Activated B cell treated with CpG ODN at 0.5 μM for 24 hours (primary cell): ENCODE results near the gene MAP1LC3B. TPM values are rescaled to one million over a fixed set of nuclear protein-coding genes. Genes with fewer than 3 reads are reported as not detected.

Source experiments
- ATAC-seq: fragments of 200-7000 bp; cut with Tn5 transposase; one replicate; pipeline ENCODE4 v1.10.0; 2021; ENCODE audit warnings: low read depth, mild to moderate bottlenecking, moderate library complexity
- CTCF ChIA-PET: fragments of 350-600 bp; sonication (Branson Sonifier 250); formaldehyde crosslinking; loops from one replicate; lab custom pipeline; 2021; ENCODE audit warnings: antibody characterized with exemption; lab: Charles Lee
- POLR2A ChIA-PET: fragments of 350-600 bp; sonication (Branson Sonifier 250); formaldehyde crosslinking; loops from one replicate; lab custom pipeline; 2021; ENCODE audit warnings: antibody characterized with exemption; lab: Charles Lee
- DNase-seq: peaks from one replicate; pipeline ENCODE4 v3.0.0; 2022
- H3K27ac Mint-ChIP-seq: one replicate; pipeline ENCODE4 v1.8.0; 2020; ENCODE audit warnings: mixed read lengths
- H3K27me3 Mint-ChIP-seq: one replicate; pipeline ENCODE4 v1.8.0; 2021; ENCODE audit warnings: mixed read lengths
- H3K36me3 Mint-ChIP-seq: one replicate; pipeline ENCODE4 v1.8.0; 2021; ENCODE audit warnings: low read depth, mixed read lengths
- H3K4me1 Mint-ChIP-seq: one replicate; pipeline ENCODE4 v1.8.0; 2021; ENCODE audit warnings: mixed read lengths
- H3K4me3 Mint-ChIP-seq: one replicate; pipeline ENCODE4 v1.8.0; 2020; ENCODE audit warnings: mild to moderate bottlenecking, mixed read lengths
- H3K9me3 Mint-ChIP-seq: one replicate; pipeline ENCODE4 v1.8.0; 2020; ENCODE audit warnings: mixed read lengths
- CTCF ChIP-seq: fragments of 200-600 bp; IDR thresholded peaks from one replicate; pipeline ENCODE4 v1.8.0; 2022; ENCODE audit warnings: antibody characterized with exemption, mild to moderate bottlenecking
- intact Hi-C: fragments of 100-400 bp; cut with micrococcal nuclease; formaldehyde crosslinking; loops from one replicate; pipeline ENCODE4 v1.15.1; 2024
- total RNA-seq: library from RNA; stranded (reverse); gene quantifications from 2 replicates; pipeline ENCODE4 v1.2.3, GENCODE V29; 2022

MAP1LC3B gene
- total RNA-seq, 1 donor from 2014 or later: 52.9 TPM

- no peaks in the 10 kb centered on the region for H3K27me3 Mint-ChIP-seq
- intact Hi-C loops: no loop called here
- H3K36me3 Mint-ChIP-seq: peaks cover 1% of the 10 kb centered on the region
- H3K4me1 Mint-ChIP-seq: no peaks in the 10 kb centered on the region
- ATAC-seq (no peak), DNase-seq (no peak)
- TF ChIP-seq CTCF: no peak
- no peak overlapping the region for H3K4me3 Mint-ChIP-seq
- CTCF ChIA-PET: interaction anchor here (2.6 kb wide), 1 partner anchor 351 kb away, joined by 14 read pairs; no protein-coding TSS in a partner anchor
- no peak overlapping the region for H3K27ac Mint-ChIP-seq
- H3K9me3 Mint-ChIP-seq: no peaks in the 10 kb centered on the region
- POLR2A ChIA-PET: no interaction called here
Observed at GRCh38 chr16:87418216-87418615, 26.1 kb downstream of the MAP1LC3B start.

- ChIA-PET POLR2A (no interaction called here), CTCF (interaction anchor here (2.6 kb wide), 1 partner anchor 350 kb away, joined by 14 read pairs; no protein-coding TSS in a partner anchor)
- no peaks in the 10 kb centered on the region for H3K9me3 Mint-ChIP-seq
- peaks cover 1% of the 10 kb centered on the region for H3K36me3 Mint-ChIP-seq
- DNase-seq (no peak), ATAC-seq (no peak)
- intact Hi-C loops: no loop called here
- H3K27me3 Mint-ChIP-seq: no peaks in the 10 kb centered on the region
- H3K4me1 Mint-ChIP-seq: no peaks in the 10 kb centered on the region
- no peak overlapping the region for H3K4me3 Mint-ChIP-seq
- TF ChIP-seq CTCF: no peak
- no peak overlapping the region for H3K27ac Mint-ChIP-seq
Observed at GRCh38 chr16:87418644-87419043, 26.5 kb downstream of the MAP1LC3B start.

- Mint-ChIP-seq H3K4me3 (no peak overlapping the region), H3K36me3 (peaks cover 3% of the 10 kb centered on the region), H3K27me3 (no peaks in the 10 kb centered on the region), H3K4me1 (no peaks in the 10 kb centered on the region), H3K27ac (no peak overlapping the region), H3K9me3 (no peaks in the 10 kb centered on the region)
- POLR2A ChIA-PET: no interaction called here
- no peak for TF ChIP-seq CTCF
- ATAC-seq (no peak), DNase-seq (no peak)
- intact Hi-C loops: no loop called here
- CTCF ChIA-PET: no interaction called here
Observed at GRCh38 chr16:87420026-87421002, 28.2 kb downstream of the MAP1LC3B start.

GRCh38 chr16:87421003-87421912 is 29.1 kb downstream of the MAP1LC3B start:
- no peak overlapping the region for H3K27ac Mint-ChIP-seq
- H3K4me1 Mint-ChIP-seq: no peaks in the 10 kb centered on the region
- peaks cover 3% of the 10 kb centered on the region for H3K36me3 Mint-ChIP-seq
- no peak for DNase-seq
- CTCF ChIA-PET: no interaction called here
- POLR2A ChIA-PET: no interaction called here
- no peak for TF ChIP-seq CTCF
- no peaks in the 10 kb centered on the region for H3K27me3 Mint-ChIP-seq
- ATAC-seq: no peak
- H3K9me3 Mint-ChIP-seq: no peaks in the 10 kb centered on the region
- no peak overlapping the region for H3K4me3 Mint-ChIP-seq
- intact Hi-C loops: no loop called here

GRCh38 chr16:87422106-87422505 is 30.0 kb downstream of the MAP1LC3B start:
- TF ChIP-seq CTCF: no peak
- ATAC-seq (no peak), DNase-seq (no peak)
- no peaks in the 10 kb centered on the region for H3K27me3 Mint-ChIP-seq
- peaks cover 3% of the 10 kb centered on the region for H3K36me3 Mint-ChIP-seq
- H3K9me3 Mint-ChIP-seq: no peaks in the 10 kb centered on the region
- CTCF ChIA-PET: no interaction called here
- H3K4me3 Mint-ChIP-seq: no peak overlapping the region
- POLR2A ChIA-PET: no interaction called here
- no peak overlapping the region for H3K27ac Mint-ChIP-seq
- H3K4me1 Mint-ChIP-seq: no peaks in the 10 kb centered on the region
- intact Hi-C loops: no loop called here
